GM18517 (cell line): ENCODE measurements around the gene MYOF.
"Not testable (repeated sequence)": the region's sequence is repeated elsewhere in the genome, so short reads cannot be mapped to it uniquely, and the experiment has no call there.

ENCODE experiments used
- ATAC-seq: cut with Tn5 transposase; IDR thresholded peaks from one replicate; pipeline ENCODE4 v1.9.1; 2021; ENCODE audit warnings: mild to moderate bottlenecking, moderate library complexity; ENCODE audit not compliant: unreplicated experiment

MYOF gene

GRCh38 chr10:93431361-93431760 lies 50.8 kb downstream of the MYOF start:
- ATAC-seq: no peak

- ATAC-seq: no peak
These were observed 56.3 kb downstream of the MYOF start for GRCh38 chr10:93425861-93426260.

GRCh38 chr10:93422118-93422517 lies 60.0 kb downstream of the MYOF start:
- no peak for ATAC-seq

GRCh38 chr10:93420944-93421825 lies 60.9 kb downstream of the MYOF start:
- no peak for ATAC-seq

- ATAC-seq: no peak
These were observed 62.0 kb downstream of the MYOF start for GRCh38 chr10:93420091-93420490.

- not testable (repeated sequence) for ATAC-seq
These were observed 63.1 kb downstream of the MYOF start for GRCh38 chr10:93419016-93419415.

- no peak for ATAC-seq
These were observed 64.2 kb downstream of the MYOF start for GRCh38 chr10:93417921-93418320.

GRCh38 chr10:93417266-93417665 lies 64.9 kb downstream of the MYOF start:
- no peak for ATAC-seq

- no peak for ATAC-seq
These were observed 65.3 kb downstream of the MYOF start for GRCh38 chr10:93416824-93417223.

- no peak for ATAC-seq
These were observed 66.4 kb downstream of the MYOF start for GRCh38 chr10:93415693-93416092.

- no peak for ATAC-seq
These were observed 68.9 kb downstream of the MYOF start for GRCh38 chr10:93413252-93413689.

- ATAC-seq: no peak
These were observed 69.3 kb downstream of the MYOF start for GRCh38 chr10:93412801-93413200.

- ATAC-seq: no peak
These were observed 71.3 kb downstream of the MYOF start for GRCh38 chr10:93410697-93411348.

GRCh38 chr10:93408783-93409182 lies 73.4 kb downstream of the MYOF start:
- no peak for ATAC-seq

GRCh38 chr10:93406364-93407145 lies 75.6 kb downstream of the MYOF start:
- no peak for ATAC-seq

GRCh38 chr10:93404048-93404354 lies 78.1 kb downstream of the MYOF start:
- no peak for ATAC-seq

- no peak for ATAC-seq
These were observed 78.7 kb downstream of the MYOF start for GRCh38 chr10:93403152-93404047.

- no peak for ATAC-seq
These were observed 79.9 kb downstream of the MYOF start for GRCh38 chr10:93402192-93402591.

- ATAC-seq: no peak
These were observed 83.6 kb downstream of the MYOF start for GRCh38 chr10:93398528-93398927.

GRCh38 chr10:93397020-93397419 lies 85.1 kb downstream of the MYOF start:
- no peak for ATAC-seq

- ATAC-seq: no peak
These were observed 88.9 kb downstream of the MYOF start for GRCh38 chr10:93393211-93393610.
